Measurements from ENCODE around the gene COX6A1.
"Not testable (repeated sequence)": the region's sequence is repeated elsewhere in the genome, so short reads cannot be mapped to it uniquely, and the experiment has no call there.

The COX6A1 gene

GRCh38 chr12:120468325-120468820 lies 30.5 kb downstream of the COX6A1 start:
- DNase-seq, result peak; percentile 17

DNA sequence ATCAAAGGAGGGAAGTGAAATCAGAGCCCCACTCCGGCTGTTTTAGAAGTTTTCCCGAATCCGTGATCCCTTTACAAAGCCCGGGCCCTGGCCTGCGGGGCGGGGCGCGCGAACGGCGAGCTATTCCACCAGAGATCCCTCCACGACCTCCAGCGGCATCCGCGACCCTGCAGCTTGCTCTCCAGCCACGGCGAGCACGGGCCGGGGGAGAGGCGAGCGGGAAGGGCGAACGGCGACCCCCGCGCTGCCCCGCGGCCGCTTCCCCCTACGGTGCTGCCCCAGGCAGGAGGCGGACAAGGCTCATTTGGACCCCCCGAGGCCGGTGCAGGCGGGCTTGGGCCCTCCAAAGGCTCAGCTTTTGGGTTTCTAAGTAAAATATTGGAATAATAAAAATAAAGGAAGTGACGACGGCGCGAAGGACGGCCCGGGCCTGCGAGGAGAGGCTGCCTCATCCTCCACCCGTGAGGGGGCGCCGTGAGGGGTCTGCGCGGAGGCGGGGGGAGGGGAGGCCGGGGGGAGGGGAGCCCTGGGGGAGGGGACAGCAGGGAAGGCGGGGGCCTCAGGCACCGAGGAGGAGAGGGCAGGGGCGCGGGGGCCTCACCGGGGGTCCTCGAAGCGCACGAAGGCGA lies 31.0 kb downstream of the COX6A1 start:
- DNase-seq, result peak; percentile 54

DNA sequence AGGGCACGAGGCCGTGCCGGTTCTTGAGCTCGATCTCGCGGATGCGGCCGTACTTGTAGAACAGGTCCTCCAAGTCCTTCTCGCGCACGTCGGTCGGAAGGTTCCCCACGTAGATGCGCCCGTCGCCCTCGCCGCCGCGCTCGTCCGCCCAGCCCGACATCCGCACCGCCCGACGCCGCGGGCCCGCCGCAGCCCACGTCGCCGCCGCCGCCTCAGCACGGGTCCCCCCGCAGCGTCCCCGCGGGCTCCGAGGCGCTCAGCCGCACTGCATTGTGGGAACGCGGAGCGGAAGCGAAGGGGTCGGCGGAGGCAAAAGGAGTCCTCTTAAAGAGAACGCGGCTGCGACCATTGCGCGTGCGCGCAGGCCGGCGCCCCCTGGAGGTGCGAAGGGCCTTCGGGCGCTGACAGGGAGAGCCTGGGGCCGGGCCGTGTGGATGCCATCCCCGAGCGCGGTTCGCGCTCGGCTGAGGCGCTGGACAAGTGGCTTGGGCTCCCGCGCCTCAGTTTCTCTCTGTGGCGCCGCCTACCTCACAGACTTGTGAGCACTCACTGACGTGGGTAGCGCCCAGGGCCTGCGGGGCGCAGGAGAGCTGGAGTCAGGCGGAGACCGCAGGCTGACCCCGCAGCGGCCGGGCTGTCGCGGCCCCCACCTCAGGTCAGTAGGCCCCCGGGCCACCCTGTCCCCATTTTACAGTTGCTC lies 31.7 kb downstream of the COX6A1 start, which contains the start of gene SRSF9:
Gene SRSF9 (minus strand): TSS at position 299 of the 700 bp plus-strand sequence. CDS start 139 bp downstream, at position 160.
- DNase-seq, result peak; percentile 97

DNA sequence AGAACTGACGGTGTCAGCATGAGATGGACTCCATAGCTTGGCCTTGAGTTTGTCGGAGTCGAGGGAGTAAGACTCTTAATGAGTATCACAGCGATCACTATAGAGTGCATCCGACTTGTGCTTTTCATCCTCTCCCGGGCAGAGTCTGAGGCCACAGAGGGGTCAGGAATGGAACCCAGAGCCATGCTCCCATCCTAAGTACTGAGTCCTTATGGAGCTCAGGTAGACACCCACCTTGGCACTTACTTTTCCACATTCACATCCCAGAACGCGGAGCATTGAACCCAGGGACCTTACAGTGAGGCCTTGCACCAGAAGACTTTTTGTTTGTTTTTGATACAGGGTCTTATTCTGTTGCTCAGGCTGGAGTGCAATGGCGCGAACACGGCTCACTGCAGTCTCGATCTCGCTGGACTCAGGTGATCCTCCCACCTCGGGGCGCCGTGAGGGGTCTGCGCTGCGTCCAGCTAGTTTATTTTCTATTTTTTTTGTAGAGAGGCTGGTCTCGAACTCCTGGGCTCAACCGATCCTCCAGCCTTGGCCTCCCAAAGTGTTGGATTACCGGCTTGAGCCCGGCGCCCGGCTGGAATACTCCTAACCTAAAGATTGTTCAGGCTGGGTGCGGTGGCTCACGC lies 32.4 kb downstream of the COX6A1 start:
- DNase-seq, result no peak

DNA sequence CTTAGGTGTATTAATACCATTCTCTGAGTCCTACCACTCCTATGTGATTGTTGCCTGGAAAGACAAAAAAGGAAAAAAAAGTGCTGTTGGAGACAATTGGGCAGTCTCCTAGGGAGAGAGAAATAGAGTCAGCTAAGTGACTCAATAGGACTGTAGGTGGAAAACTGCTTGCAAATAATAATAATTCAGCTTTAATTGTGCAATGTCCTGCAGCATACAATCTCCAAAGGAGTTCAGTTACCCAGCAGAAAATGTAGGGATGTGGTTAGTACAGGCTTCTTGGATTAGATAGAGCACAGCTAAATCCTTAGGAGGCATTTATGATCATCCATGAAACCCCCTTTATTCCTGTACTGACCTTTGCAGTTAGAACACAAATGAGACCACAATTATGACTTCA lies 34.6 kb downstream of the COX6A1 start:
- DNase-seq, result no peak

- no peak for DNase-seq
These were observed 36.1 kb downstream of the COX6A1 start for GRCh38 chr12:120473807-120474615.

GRCh38 chr12:120474616-120474960 lies 36.7 kb downstream of the COX6A1 start:
- DNase-seq, result no peak

DNA sequence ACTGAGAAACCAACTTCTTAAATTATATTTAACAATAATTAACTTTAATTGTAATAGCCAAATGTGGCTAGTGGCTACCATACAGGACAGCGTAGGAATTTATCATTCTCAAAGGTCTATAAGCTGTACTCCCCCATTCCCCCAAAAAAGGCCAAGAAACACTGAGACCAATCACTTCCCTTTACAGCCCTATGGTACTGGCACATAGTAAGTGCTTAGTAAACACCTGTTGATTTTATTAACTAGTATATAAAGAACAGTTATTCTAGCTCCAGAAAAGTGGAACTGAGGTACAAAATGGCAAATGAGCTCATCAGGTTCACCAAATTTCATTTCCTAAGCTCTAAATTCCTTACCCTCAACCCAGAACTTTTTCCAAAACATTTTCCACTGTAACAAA lies 37.7 kb downstream of the COX6A1 start:
- DNase-seq, result no peak

DNA sequence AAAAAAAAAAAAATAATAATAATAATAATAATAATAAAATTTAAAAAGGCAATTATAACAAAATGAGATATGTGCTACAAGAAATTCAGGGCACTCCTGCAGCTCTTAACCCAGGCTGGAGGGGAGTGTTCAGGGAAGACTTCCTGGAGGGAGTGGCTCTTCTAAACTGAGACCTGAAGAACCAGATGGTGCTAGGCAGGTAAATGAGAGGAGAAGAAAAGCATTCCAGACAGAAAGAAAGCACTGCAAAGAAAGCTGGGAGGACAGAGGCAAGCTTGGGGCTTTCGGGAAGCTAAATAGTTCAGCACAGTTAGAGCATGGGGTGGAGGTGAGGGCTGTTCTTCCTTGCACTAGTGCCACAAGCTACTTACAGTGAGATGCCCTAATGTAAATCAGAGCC lies 41.5 kb downstream of the COX6A1 start:
- no peak for DNase-seq

- DNase-seq, result no peak
These were observed 42.3 kb downstream of the COX6A1 start for GRCh38 chr12:120480211-120480610.

DNA sequence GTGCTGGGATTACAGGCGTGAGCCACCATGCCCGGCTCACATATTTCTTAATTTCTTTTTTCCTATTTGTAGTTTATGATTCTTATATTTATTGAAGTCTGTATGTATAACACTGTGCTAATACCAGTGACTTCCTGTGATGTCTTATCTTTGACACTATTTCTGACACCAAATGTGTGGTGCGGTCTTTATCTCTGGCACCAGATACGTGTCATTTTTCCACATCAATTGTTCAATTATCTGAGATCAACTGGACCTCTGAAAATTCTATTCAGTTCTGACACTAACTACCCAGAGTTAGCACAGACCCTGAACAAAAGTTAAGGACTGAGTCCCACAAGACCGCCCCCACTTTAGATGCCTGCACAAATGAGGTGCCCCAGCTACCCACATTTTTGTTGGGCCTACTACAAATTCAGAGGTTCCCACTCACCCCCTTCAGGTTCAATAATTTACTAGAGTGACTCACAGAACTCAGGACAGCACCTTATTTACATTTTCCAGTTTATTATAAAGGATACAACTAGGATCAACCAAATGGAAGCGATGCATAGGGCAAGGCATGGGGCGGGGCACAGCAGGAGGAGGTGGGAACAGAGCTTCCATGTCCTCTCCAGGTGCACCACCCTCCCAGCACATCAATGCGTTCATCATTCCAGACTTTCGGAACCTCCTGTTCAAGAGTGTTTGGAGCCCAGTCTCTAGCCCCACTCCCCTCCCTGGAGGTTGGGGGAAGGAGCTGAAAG lies 43.3 kb downstream of the COX6A1 start:
- DNase-seq, result no peak

DNA sequence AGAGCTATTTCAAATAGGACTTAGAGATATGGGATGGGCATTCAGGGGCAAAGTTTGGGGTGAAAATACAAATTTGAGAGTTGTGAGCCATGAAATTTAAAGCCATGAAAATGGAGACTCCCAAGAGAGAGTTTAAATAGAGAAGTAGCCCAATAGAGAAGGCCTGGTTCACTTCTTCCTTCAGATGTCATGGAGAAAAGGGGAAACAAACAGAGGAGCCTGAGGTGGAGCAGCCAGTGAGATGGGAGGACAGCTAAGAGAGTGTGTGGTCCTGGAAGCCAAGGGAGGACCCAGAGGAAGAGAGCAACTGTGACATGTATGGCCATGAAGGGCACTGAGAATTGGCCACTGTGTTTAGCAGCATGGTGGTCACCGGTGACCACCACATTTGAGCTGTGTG lies 45.7 kb downstream of the COX6A1 start:
- DNase-seq, result no peak

GRCh38 chr12:120485961-120486881 lies 48.3 kb downstream of the COX6A1 start:
- no peak for DNase-seq

- not testable (repeated sequence) for DNase-seq
These were observed 49.6 kb downstream of the COX6A1 start for GRCh38 chr12:120487552-120487951.

DNA sequence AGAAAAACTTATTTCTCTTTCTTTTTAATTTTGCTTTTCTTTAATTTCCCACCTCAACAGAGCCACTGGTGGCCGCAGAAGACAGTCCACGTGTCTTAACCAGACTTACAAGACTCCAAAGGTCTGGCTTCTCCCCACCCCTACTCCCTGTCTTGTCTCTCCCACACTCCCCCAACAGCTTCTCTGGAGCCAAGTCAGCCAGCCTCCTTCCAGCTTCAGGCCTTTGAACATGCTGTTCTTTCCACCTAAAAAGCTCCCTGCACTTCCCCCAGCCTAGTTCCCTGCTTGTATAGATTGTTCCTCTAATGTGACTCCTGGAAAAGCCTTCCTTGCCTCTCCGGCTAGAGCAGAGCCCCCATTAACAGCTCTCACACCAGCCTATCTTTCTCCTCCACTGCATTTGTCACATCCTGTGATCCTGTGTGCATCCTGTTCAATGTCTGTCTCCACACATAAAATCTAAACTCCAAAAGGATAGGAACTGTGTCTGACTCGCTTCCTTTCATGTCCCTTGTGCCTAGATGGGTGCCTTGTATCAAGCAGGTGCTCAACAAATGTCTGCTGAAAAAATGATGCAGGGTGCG lies 50.2 kb downstream of the COX6A1 start:
- no peak for DNase-seq

DNA sequence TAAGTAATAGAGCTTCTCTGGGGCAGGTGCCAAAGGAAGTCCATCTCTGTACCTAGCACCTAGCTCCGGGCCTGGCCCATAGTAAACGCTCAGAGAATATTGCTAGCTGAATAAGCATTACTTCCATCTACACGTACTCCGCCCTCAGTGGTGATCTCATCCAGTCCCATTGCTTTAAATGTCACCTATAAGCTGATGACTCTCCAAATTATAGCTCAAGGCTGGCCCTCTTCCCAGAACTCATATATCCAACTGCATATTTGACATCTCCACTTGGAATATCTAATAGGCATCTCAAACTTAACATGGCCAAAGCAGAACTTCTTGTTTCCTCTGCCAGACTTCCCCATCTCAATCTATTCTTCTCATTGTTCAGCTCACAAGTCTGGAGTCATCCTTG lies 51.1 kb downstream of the COX6A1 start:
- no peak for DNase-seq

DNA sequence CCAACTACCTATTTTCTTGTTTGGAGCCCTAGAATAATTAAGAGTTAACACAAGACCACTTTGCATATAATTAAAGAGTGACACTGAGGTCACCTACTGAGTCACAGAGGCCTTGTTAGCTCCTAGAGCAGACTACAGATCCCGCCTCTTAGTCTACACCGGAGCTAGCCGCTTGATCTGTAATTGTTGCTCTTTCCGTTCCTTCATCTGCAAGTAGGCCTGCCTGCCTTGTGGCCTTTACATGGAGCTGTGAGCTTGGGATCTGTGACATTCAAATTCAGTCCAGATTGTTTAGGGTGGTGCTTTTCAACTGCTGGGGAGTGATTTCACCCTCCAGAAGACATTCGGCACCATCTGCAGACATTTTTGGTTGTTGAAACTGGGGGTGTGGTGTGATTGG lies 52.4 kb downstream of the COX6A1 start:
- DNase-seq, result no peak

Measured in stimulated activated CD4-positive, alpha-beta T cell treated with anti-CD3 and anti-CD28 coated beads, Interleukin-4, amount 100 ng/mL, for 24 hours (primary cell).